Mesenteric fat pad (tissue), 1 donor: ENCODE measurements around the gene IL10RB. TPM values are rescaled to one million over a fixed set of nuclear protein-coding genes. Genes with fewer than 3 reads are reported as not detected.
"Not testable (repeated sequence)": the region's sequence is repeated elsewhere in the genome, so short reads cannot be mapped to it uniquely, and the experiment has no call there.

Experiments
- DNase-seq: peaks from one replicate; pipeline ENCODE4 v3.0.0-alpha.2; 2020; ENCODE audit warnings: low spot score
- total RNA-seq: library from RNA; stranded (reverse); fragmentation: NEBNext Ultra II Directional; extraction: Animal tissue kit (Norgen Biotek cat#: 25700); gene quantifications from one replicate; pipeline ENCODE4 v1.2.1, GENCODE V29; 2021
- donor health status: DM: yes; HTN: yes; CAD: no.

IL10RB gene
- total RNA-seq, 1 donor from 2014 or later, result 39.3 TPM

GRCh38 chr21:33239559-33240127 is 26.5 kb upstream of the IL10RB start:
- not testable (repeated sequence) for DNase-seq

- no peak for DNase-seq
These were observed 25.8 kb upstream of the IL10RB start for GRCh38 chr21:33240404-33240803.

- DNase-seq, result no peak
These were observed 24.3 kb upstream of the IL10RB start for GRCh38 chr21:33241846-33242245.

- DNase-seq, result not testable (repeated sequence)
These were observed 23.3 kb upstream of the IL10RB start for GRCh38 chr21:33242846-33243245.

- DNase-seq, result no peak
These were observed 21.9 kb upstream of the IL10RB start for GRCh38 chr21:33244082-33244778.

GRCh38 chr21:33244779-33245105 is 21.4 kb upstream of the IL10RB start:
- no peak for DNase-seq

GRCh38 chr21:33245289-33245918 is 20.8 kb upstream of the IL10RB start:
- DNase-seq, result no peak

GRCh38 chr21:33246506-33246905 is 19.7 kb upstream of the IL10RB start:
- DNase-seq, result no peak

GRCh38 chr21:33246963-33247362 is 19.2 kb upstream of the IL10RB start:
- DNase-seq, result no peak

GRCh38 chr21:33247599-33247998 is 18.6 kb upstream of the IL10RB start:
- DNase-seq, result no peak

GRCh38 chr21:33249331-33250002 is 16.7 kb upstream of the IL10RB start:
- no peak for DNase-seq

GRCh38 chr21:33251119-33251518 is 15.0 kb upstream of the IL10RB start:
- DNase-seq, result no peak

GRCh38 chr21:33253382-33253781 is 12.8 kb upstream of the IL10RB start:
- not testable (repeated sequence) for DNase-seq

- no peak for DNase-seq
These were observed 11.4 kb upstream of the IL10RB start for GRCh38 chr21:33254766-33255165.

GRCh38 chr21:33255404-33255803 is 10.8 kb upstream of the IL10RB start:
- DNase-seq, result no peak

- no peak for DNase-seq
These were observed 10.1 kb upstream of the IL10RB start for GRCh38 chr21:33256019-33256418.

- no peak for DNase-seq
These were observed 8.9 kb upstream of the IL10RB start for GRCh38 chr21:33257094-33257803.

GRCh38 chr21:33258475-33258874 is 7.7 kb upstream of the IL10RB start:
- DNase-seq, result no peak

- DNase-seq, result no peak
These were observed 6.7 kb upstream of the IL10RB start for GRCh38 chr21:33259428-33259827.

- DNase-seq, result no peak
These were observed 6.2 kb upstream of the IL10RB start for GRCh38 chr21:33259995-33260394.

- no peak for DNase-seq
These were observed 4.5 kb upstream of the IL10RB start for GRCh38 chr21:33261635-33262034.

GRCh38 chr21:33262921-33263320 is 3.2 kb upstream of the IL10RB start:
- no peak for DNase-seq
